NCI-H1048 (cell line): ENCODE data around the gene UBAP2L.
"Not testable (repeated sequence)": the region's sequence is repeated elsewhere in the genome, so short reads cannot be mapped to it uniquely, and the experiment has no call there.

Experiments used
- DNase-seq: peaks from one replicate; lab custom pipeline; 2025; lab: John Stamatoyannopoulos, UW

The UBAP2L gene

GRCh38 chr1:154313066-154313356 lies 92.3 kb downstream of the UBAP2L start:
- no peak for DNase-seq

GRCh38 chr1:154314226-154314625 lies 93.5 kb downstream of the UBAP2L start:
- not testable (repeated sequence) for DNase-seq

DNA sequence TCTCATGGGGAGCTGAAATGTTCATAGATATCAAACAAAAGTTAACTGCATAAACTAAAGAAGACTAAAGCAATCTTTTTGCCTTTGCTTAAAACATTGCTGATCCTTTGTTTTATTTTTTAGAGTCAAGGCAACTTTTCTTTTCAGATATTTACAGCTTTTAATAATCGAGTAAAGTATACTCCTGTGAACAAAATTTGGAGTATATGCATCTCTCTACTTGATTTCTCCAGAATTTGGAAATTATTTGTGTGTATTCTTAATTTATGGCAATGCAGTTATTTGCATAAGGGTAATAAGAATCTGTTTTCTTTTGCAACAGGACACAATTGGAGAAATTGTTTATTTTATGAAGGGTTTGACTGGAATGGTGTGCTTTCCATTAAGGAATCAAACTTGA lies 95.9 kb downstream of the UBAP2L start:
- DNase-seq = no peak

GRCh38 chr1:154318386-154318785 lies 97.6 kb downstream of the UBAP2L start:
- no peak for DNase-seq
